Glutamatergic neuron (in vitro differentiated cells): ENCODE measurements around the gene JUND. TPM values are rescaled to one million over a fixed set of nuclear protein-coding genes. Genes with fewer than 3 reads are reported as not detected.

ENCODE experiments used
- DNase-seq: peaks from one replicate; pipeline ENCODE4 v3.0.0; 2022
- H3K27ac Mint-ChIP-seq: one replicate; pipeline ENCODE4 v1.8.0; 2020; ENCODE audit warnings: mild to moderate bottlenecking, mixed read lengths, inconsistent platforms; ENCODE audit not compliant: unreplicated experiment
- H3K27me3 Mint-ChIP-seq: one replicate; pipeline ENCODE4 v1.8.0; 2020; ENCODE audit warnings: mild to moderate bottlenecking, moderate library complexity, mixed read lengths, inconsistent platforms; ENCODE audit not compliant: unreplicated experiment
- H3K36me3 Mint-ChIP-seq: one replicate; pipeline ENCODE4 v1.8.0; 2020; ENCODE audit warnings: mild to moderate bottlenecking, mixed read lengths, inconsistent platforms; ENCODE audit not compliant: unreplicated experiment
- H3K4me1 Mint-ChIP-seq: one replicate; pipeline ENCODE4 v1.8.0; 2020; ENCODE audit warnings: mild to moderate bottlenecking, low read depth, mixed read lengths, inconsistent platforms; ENCODE audit not compliant: unreplicated experiment
- H3K4me3 Mint-ChIP-seq: one replicate; pipeline ENCODE4 v1.8.0; 2020; ENCODE audit warnings: mild to moderate bottlenecking, mixed read lengths, inconsistent platforms; ENCODE audit not compliant: unreplicated experiment
- H3K9me3 Mint-ChIP-seq: one replicate; pipeline ENCODE4 v1.8.0; 2020; ENCODE audit warnings: mild to moderate bottlenecking, moderate library complexity, mixed read lengths, inconsistent platforms; ENCODE audit not compliant: unreplicated experiment
- total RNA-seq: library from RNA; stranded (reverse); fragmentation: NEBNext Ultra II Directional; extraction: Animal tissue kit (Norgen Biotek cat#: 25700); gene quantifications from one replicate; pipeline ENCODE4 v1.2.1, GENCODE V29; 2021; ENCODE audit not compliant: unreplicated experiment
- TF ChIP-seq, protein P1 (sequence below): fragments of 200-600 bp; sonication (generic); IDR thresholded peaks from one replicate; pipeline ENCODE4 v1.5.0; 2021; ENCODE audit not compliant: partially characterized antibody, unreplicated experiment

The JUND gene
- total RNA-seq, 1 donor from 2014 or later = 341 TPM

- TF ChIP-seq, protein P1, sequence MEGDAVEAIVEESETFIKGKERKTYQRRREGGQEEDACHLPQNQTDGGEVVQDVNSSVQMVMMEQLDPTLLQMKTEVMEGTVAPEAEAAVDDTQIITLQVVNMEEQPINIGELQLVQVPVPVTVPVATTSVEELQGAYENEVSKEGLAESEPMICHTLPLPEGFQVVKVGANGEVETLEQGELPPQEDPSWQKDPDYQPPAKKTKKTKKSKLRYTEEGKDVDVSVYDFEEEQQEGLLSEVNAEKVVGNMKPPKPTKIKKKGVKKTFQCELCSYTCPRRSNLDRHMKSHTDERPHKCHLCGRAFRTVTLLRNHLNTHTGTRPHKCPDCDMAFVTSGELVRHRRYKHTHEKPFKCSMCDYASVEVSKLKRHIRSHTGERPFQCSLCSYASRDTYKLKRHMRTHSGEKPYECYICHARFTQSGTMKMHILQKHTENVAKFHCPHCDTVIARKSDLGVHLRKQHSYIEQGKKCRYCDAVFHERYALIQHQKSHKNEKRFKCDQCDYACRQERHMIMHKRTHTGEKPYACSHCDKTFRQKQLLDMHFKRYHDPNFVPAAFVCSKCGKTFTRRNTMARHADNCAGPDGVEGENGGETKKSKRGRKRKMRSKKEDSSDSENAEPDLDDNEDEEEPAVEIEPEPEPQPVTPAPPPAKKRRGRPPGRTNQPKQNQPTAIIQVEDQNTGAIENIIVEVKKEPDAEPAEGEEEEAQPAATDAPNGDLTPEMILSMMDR = no peak
- Mint-ChIP-seq H3K27me3 (peaks cover 15% of the 10 kb centered on the region), H3K4me1 (peaks cover 8% of the 10 kb centered on the region), H3K9me3 (peaks cover 16% of the 10 kb centered on the region), H3K4me3 (no peak overlapping the region), H3K36me3 (peaks cover 8% of the 10 kb centered on the region), H3K27ac (peak overlapping the region; percentile 28)
- DNase-seq = no peak
Observed at GRCh38 chr19:18274781-18275356, 6.6 kb downstream of the JUND start.

- TF ChIP-seq, protein P1 = no peak
- Mint-ChIP-seq H3K4me3 (no peak within 1 kb of the TSS), H3K27me3 (peaks cover 9% of the 10 kb centered on the region), H3K36me3 (peaks cover 2% of the 10 kb centered on the region), H3K27ac (peak within 1 kb of the TSS; percentile 28), H3K9me3 (peaks cover 11% of the 10 kb centered on the region), H3K4me1 (peaks cover 4% of the 10 kb centered on the region)
- DNase-seq = no peak
Observed at GRCh38 chr19:18274219-18274780, 7.1 kb downstream of the JUND start, which contains the start of gene IQCN. Gene IQCN (minus strand): TSS chr19:18274452. CDS start chr19:18269478, 4,974 bp downstream.

- Mint-ChIP-seq H3K9me3 (peaks cover 5% of the 10 kb centered on the region), H3K36me3 (no peaks in the 10 kb centered on the region), H3K4me1 (peaks cover 2% of the 10 kb centered on the region), H3K4me3 (no peak overlapping the region), H3K27me3 (peaks cover 4% of the 10 kb centered on the region), H3K27ac (no peak overlapping the region)
- TF ChIP-seq, protein P1 = no peak
- no peak for DNase-seq
Observed at GRCh38 chr19:18273561-18274218, 7.7 kb downstream of the JUND start.

DNA sequence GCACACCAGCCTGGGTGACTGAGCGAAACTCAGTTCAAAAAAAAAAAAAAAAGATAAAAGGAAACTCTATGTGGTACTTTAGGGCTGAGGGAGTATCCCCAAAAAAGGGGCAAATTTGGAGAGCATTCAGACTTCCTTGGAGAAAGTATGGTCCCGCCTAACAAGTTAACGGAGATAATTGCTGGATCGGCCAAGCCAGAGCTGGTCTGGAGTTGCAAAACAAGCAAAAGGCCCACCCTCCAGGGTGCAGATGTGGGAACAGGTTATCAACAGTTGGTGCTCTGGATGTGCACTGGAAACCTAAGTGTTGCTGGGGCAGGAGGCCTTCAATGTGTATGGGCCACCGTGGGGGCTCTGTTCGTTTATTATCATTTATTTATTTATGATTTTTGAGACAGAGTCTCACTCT lies 10.0 kb downstream of the JUND start:
- peaks cover 4% of the 10 kb centered on the region for H3K27me3 Mint-ChIP-seq
- no peak overlapping the region for H3K27ac Mint-ChIP-seq
- TF ChIP-seq, protein P1 = no peak
- no peaks in the 10 kb centered on the region for H3K4me1 Mint-ChIP-seq
- peaks cover under 1% of the 10 kb centered on the region for H3K36me3 Mint-ChIP-seq
- no peak overlapping the region for H3K4me3 Mint-ChIP-seq
- H3K9me3 Mint-ChIP-seq = peaks cover 2% of the 10 kb centered on the region
- DNase-seq = no peak

DNA sequence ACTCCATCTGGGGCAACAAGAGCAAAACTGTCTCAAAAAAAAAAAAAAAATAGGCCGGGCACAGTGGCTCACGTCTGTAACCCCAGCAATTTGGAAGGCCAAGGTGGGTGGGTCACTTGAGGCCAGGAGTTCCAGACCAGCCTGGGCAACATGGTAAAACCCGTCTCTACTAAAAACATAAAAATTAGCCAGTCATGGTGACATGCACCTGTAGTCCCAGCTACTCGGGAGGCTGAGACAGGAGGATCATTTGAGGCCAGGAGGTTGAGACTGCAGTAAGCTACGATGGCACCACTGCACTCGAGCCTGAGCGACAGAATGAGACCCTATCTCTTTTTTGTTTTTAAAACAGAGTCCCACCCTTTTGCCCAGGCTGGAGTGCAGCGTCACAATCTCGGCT lies 11.1 kb downstream of the JUND start:
- Mint-ChIP-seq H3K36me3 (peaks cover 6% of the 10 kb centered on the region), H3K4me3 (no peak overlapping the region), H3K27me3 (peaks cover 9% of the 10 kb centered on the region), H3K9me3 (peaks cover 2% of the 10 kb centered on the region), H3K27ac (no peak overlapping the region), H3K4me1 (no peaks in the 10 kb centered on the region)
- TF ChIP-seq, protein P1 = no peak
- no peak for DNase-seq
